Lung (tissue), 12 donors: ENCODE measurements around the gene ARHGAP28. TPM values are rescaled to one million over a fixed set of nuclear protein-coding genes. Genes with fewer than 3 reads are reported as not detected.

Experiments used
- ATAC-seq: fragments of 200-7000 bp; cut with Tn5 transposase; one replicate; pipeline ENCODE4 v1.9.1; 2020; ENCODE audit warnings: moderate number of reproducible peaks; ENCODE audit not compliant: insufficient read depth, low FRiP score
- DNase-seq, 3 donors: peaks; one replicate each; pipeline ENCODE4 v3.0.0-alpha.2; 2013 to 2017
- H3K27ac ChIP-seq, 2 donors: one replicate each; pipeline ENCODE4 v1.5.1; 2013; ENCODE audit warnings: mild to moderate bottlenecking in 2 of 2, moderate library complexity in 2 of 2, control low read depth in 1 of 2, inconsistent platforms in 1 of 2, low read depth in 1 of 2, low read length in 1 of 2
- H3K27me3 ChIP-seq, 3 donors: one replicate each; pipeline ENCODE4 v1.5.1; 2013; ENCODE audit warnings: low read length in 2 of 3; ENCODE audit not compliant: control insufficient read depth in 3 of 3, insufficient read depth in 3 of 3
- H3K36me3 ChIP-seq, 4 donors: one replicate each; pipeline ENCODE4 v1.5.1; 2013; ENCODE audit warnings: low read length in 4 of 4, mild to moderate bottlenecking in 1 of 4, moderate library complexity in 1 of 4; ENCODE audit not compliant: control insufficient read depth in 4 of 4, insufficient read depth in 4 of 4
- H3K4me1 ChIP-seq, 5 donors: one replicate each; pipeline ENCODE4 v1.5.1; 2013; ENCODE audit warnings: low read length in 5 of 5, mild to moderate bottlenecking in 2 of 5, moderate library complexity in 1 of 5; ENCODE audit not compliant: control insufficient read depth in 5 of 5, insufficient read depth in 5 of 5
- H3K4me3 ChIP-seq: one replicate; pipeline ENCODE4 v1.5.1; 2013; ENCODE audit warnings: mild to moderate bottlenecking, control low read depth, moderate library complexity
- H3K9ac ChIP-seq, 2 donors: one replicate each; pipeline ENCODE4 v1.5.1; 2013; ENCODE audit warnings: low read length in 2 of 2, control low read depth in 1 of 2; ENCODE audit not compliant: insufficient read depth in 1 of 2
- H3K9me3 ChIP-seq, 4 donors: one replicate each; pipeline ENCODE4 v1.5.1; 2013; ENCODE audit warnings: low read length in 3 of 4, mild to moderate bottlenecking in 1 of 4, moderate library complexity in 1 of 4; ENCODE audit not compliant: control insufficient read depth in 4 of 4, insufficient read depth in 3 of 4
- WGBS, 2 donors: extraction: QIAGEN DNeasy Blood & Tissue Kit; methylation state at CpG; one replicate each; pipeline ENCODE4 v1.1.7; 2013; 5-methylcytosine and 5-hydroxymethylcytosine counted together
- polyA plus RNA-seq, 2 donors: library from polyadenylated mRNA; stranded (reverse); fragments of 200-250 nt; gene quantifications; one replicate each; pipeline ENCODE4 v1.2.1, GENCODE V29; 2013
- total RNA-seq, 2 donors: library from RNA; depleted of rRNA in 1 of 2; stranded (reverse); fragments of >200 nt in 1 of 2; gene quantifications; one replicate each; pipeline ENCODE4 v1.2.1, GENCODE V29; 2014 to 2021
- TF ChIP-seq, protein P1 (sequence below): IDR thresholded peaks from 2 replicates; pipeline ENCODE4 v1.5.1; 2012; ENCODE audit warnings: mild to moderate bottlenecking; ENCODE audit errors: control extremely low read depth, extremely low read depth
- donor health status: control.
- donor health status: control.
- donor health status: Bipolar disorder and iron deficiency.
- donor health status: healthy.
- donor health status: DM: yes; HTN: yes; CAD: no.

ARHGAP28 gene
- total and polyA plus RNA-seq, 4 donors: 1.4 to 123 (median 5.6) TPM

DNA sequence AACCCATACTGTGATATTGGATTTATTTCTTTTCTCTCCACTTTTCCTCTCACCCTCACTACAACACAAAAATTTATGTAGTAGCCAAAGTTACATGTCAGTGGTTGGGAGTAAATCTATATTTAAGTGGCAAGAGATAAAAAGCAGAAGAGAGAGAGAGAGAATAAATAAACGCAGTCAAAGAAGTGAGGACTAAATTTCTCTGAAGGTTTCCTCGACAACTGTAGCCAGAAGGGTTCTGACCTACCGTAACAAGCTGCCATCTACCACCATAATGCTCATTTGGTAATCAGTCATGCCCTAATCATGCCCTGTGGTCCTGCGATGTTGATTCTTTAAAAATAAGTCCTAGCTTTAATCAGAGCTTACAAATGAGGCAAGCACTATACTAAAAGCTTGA lies 9.1 kb downstream of the ARHGAP28 start:
- DNase-seq (peak in 2 of 3 donors; percentile 64 to 71), ATAC-seq (no peak)
- peaks cover 0 to 93% (median 5%) of the 10 kb centered on the region in 5 donors for H3K4me1 ChIP-seq
- 83 to 86% methylated on average over 4 of the region's 4 CpGs for WGBS, 2 donors
- peak overlapping the region in 1 of 2 donors; percentile 82 for H3K9ac ChIP-seq
- TF ChIP-seq, protein P1, sequence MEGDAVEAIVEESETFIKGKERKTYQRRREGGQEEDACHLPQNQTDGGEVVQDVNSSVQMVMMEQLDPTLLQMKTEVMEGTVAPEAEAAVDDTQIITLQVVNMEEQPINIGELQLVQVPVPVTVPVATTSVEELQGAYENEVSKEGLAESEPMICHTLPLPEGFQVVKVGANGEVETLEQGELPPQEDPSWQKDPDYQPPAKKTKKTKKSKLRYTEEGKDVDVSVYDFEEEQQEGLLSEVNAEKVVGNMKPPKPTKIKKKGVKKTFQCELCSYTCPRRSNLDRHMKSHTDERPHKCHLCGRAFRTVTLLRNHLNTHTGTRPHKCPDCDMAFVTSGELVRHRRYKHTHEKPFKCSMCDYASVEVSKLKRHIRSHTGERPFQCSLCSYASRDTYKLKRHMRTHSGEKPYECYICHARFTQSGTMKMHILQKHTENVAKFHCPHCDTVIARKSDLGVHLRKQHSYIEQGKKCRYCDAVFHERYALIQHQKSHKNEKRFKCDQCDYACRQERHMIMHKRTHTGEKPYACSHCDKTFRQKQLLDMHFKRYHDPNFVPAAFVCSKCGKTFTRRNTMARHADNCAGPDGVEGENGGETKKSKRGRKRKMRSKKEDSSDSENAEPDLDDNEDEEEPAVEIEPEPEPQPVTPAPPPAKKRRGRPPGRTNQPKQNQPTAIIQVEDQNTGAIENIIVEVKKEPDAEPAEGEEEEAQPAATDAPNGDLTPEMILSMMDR: no peak
- peaks cover 0 to 10% (median 3%) of the 10 kb centered on the region in 4 donors for H3K36me3 ChIP-seq
- no peaks in the 10 kb centered on the region for H3K9me3 ChIP-seq
- H3K4me3 ChIP-seq: no peak overlapping the region
- H3K27me3 ChIP-seq: no peaks in the 10 kb centered on the region
- H3K27ac ChIP-seq: no peak overlapping the region

DNA sequence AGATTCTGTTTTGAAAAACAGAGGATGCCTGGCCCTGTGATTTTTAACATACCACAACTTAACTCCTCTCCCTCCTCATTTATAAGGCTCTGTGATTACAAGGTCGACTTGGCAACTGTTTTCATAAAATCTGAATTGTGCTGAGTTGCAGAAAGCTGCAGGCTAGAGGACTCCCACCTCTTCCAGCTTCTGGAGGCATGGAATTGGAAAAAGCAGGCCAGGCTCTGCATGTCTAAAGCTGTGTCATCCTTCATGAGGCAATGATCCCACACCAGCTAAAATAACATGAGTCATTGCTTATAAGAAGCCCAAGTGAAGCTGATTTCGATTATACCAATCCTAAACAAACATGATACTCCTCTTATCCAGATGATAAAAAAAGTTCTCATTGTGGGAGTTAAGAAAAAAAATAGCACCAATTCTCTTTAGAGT lies 11.7 kb downstream of the ARHGAP28 start:
- TF ChIP-seq, protein P1: no peak
- DNase-seq (peak; percentile 66 to 94 (median 94)), ATAC-seq (peak; percentile 69)
- Histone ChIP-seq H3K4me3 (no peak overlapping the region), H3K36me3 (peaks cover 0 to 15% (median 4%) of the 10 kb centered on the region in 4 donors), H3K27ac (no peak overlapping the region), H3K4me1 (peaks cover 0 to 84% (median 5%) of the 10 kb centered on the region in 5 donors), H3K9ac (peak overlapping the region in 1 of 2 donors; percentile 65), H3K27me3 (no peaks in the 10 kb centered on the region), H3K9me3 (no peaks in the 10 kb centered on the region)
- WGBS, 2 donors: 26 to 37% methylated on average over 2 of the region's 2 CpGs

GRCh38 chr18:6741786-6742185 lies 12.3 kb downstream of the ARHGAP28 start:
- Histone ChIP-seq H3K27ac (no peak overlapping the region), H3K9ac (no peak overlapping the region), H3K36me3 (peaks cover 0 to 15% (median 4%) of the 10 kb centered on the region in 4 donors), H3K4me3 (no peak overlapping the region), H3K4me1 (peaks cover 0 to 78% (median 5%) of the 10 kb centered on the region in 5 donors), H3K27me3 (no peaks in the 10 kb centered on the region), H3K9me3 (no peaks in the 10 kb centered on the region)
- TF ChIP-seq, protein P1: no peak
- no peak for ATAC-seq
- WGBS, 2 donors: 86 to 90% methylated on average over 2 of the region's 2 CpGs
- no peak for DNase-seq

GRCh38 chr18:6743999-6744398 lies 14.5 kb downstream of the ARHGAP28 start:
- ATAC-seq (no peak), DNase-seq (peak in 1 of 3 donors; percentile 57)
- Histone ChIP-seq H3K4me1 (peaks cover 0 to 74% (median 5%) of the 10 kb centered on the region in 5 donors), H3K27ac (no peak overlapping the region), H3K36me3 (peaks cover 0 to 28% (median 4%) of the 10 kb centered on the region in 4 donors), H3K27me3 (no peaks in the 10 kb centered on the region), H3K4me3 (no peak overlapping the region), H3K9ac (no peak overlapping the region), H3K9me3 (no peaks in the 10 kb centered on the region)
- TF ChIP-seq, protein P1: no peak
- 85% methylated on average over 5 of the region's 5 CpGs for WGBS, 2 donors
